Subcutaneous adipose tissue (tissue), 4 donors: ENCODE data around the gene TMEM140. TPM values are rescaled to one million over a fixed set of nuclear protein-coding genes. Genes with fewer than 3 reads are reported as not detected.

Experiments used
- total RNA-seq, 4 donors: library from RNA; depleted of rRNA; stranded (reverse); fragments of >200 nt; gene quantifications; one replicate each; pipeline ENCODE4 v1.1.0, GENCODE V29; 2016
- TF ChIP-seq, protein P1 (sequence below): fragments of 450-650 bp; IDR thresholded peaks from one replicate; pipeline ENCODE4 v1.5.1; 2016; ENCODE audit warnings: low read depth, mild to moderate bottlenecking, control low read depth, antibody characterized with exemption, moderate library complexity

Gene TMEM140
- total RNA-seq, 4 donors from 2014 or later: 36.7 to 114 (median 67.4) TPM

- TF ChIP-seq, protein P1, sequence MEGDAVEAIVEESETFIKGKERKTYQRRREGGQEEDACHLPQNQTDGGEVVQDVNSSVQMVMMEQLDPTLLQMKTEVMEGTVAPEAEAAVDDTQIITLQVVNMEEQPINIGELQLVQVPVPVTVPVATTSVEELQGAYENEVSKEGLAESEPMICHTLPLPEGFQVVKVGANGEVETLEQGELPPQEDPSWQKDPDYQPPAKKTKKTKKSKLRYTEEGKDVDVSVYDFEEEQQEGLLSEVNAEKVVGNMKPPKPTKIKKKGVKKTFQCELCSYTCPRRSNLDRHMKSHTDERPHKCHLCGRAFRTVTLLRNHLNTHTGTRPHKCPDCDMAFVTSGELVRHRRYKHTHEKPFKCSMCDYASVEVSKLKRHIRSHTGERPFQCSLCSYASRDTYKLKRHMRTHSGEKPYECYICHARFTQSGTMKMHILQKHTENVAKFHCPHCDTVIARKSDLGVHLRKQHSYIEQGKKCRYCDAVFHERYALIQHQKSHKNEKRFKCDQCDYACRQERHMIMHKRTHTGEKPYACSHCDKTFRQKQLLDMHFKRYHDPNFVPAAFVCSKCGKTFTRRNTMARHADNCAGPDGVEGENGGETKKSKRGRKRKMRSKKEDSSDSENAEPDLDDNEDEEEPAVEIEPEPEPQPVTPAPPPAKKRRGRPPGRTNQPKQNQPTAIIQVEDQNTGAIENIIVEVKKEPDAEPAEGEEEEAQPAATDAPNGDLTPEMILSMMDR: no peak
These were observed 21.5 kb downstream of the TMEM140 start for GRCh38 chr7:135169141-135169963.

DNA sequence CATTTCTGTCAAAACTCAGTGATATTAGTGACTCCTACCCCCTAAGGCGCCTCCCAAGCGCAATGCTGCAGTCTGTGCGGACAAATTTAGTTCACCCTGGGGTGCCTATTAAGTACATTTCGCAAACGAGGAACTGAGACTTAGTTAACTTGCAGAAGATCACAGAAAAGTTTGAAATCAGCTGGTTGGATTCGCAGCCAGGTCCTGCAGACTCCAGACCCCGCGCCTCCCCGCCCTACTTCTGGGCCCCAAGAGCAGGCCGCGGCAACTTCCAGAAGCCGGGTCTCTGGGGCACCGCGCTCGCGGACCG is 22.0 kb downstream of the TMEM140 start:
- TF ChIP-seq, protein P1: no peak

DNA sequence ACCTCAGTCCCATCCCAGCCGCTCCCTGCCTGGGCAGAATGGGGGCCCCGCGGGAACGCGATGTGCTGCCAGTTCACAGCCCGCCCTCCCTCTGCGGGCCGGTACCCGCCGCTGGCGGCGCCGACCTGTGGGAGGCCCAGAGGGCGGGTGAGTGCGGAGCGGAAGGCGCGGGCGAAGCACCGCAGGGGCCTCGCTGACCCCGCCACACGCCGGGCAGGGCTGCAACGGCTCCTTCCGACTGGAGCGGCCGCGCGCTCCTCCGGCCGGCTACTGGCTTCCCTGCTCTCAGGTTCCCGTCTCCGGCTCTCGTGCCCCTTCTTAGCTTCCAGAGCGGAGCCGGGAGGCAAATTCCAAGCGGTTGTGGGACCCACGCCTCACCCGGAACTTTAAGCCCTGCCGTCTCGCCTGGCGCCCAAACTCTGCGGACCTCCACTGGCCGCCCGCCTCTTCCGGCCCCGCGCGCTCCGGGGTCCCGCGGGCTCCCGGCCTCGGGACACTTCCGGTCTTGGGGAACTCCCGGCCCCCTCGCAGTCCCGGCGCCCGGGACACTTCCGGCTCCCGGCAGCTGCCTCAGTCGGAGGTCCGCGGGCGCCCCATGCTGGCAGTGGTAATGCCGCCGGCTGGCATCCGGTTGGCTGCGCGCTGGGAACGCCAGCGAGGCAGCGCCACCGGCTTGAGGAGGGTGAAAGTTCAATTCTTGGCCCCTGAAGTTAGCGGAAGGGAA is 22.6 kb downstream of the TMEM140 start, which contains the start of gene CYREN:
Gene CYREN (minus strand): TSS at position 434 of the 724 bp plus-strand sequence. CDS start 1,785 bp downstream, outside the sequence.
- TF ChIP-seq, protein P1: no peak

DNA sequence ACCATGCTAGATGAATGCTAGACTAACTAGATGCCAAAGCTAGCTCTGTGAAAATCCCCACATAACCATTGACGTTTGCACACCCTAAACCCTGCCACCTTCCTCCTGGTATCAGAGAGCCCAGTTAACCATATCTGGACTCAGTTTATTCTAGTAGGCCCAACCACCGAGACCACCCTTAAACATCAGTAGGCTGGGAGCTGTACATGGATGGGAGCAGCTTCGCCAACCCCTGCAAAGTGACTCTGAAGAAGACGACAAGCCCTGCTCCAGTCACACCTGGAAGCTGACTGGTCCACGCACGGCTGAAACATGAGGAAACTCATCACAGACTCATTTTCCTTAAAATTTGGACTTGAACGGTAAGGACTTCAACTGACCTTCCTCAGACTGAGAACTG is 27.1 kb downstream of the TMEM140 start:
- TF ChIP-seq, protein P1: no peak

GRCh38 chr7:135175931-135176330 is 28.1 kb downstream of the TMEM140 start:
- TF ChIP-seq, protein P1: no peak

GRCh38 chr7:135177028-135177696 is 29.3 kb downstream of the TMEM140 start:
- TF ChIP-seq, protein P1: no peak

DNA sequence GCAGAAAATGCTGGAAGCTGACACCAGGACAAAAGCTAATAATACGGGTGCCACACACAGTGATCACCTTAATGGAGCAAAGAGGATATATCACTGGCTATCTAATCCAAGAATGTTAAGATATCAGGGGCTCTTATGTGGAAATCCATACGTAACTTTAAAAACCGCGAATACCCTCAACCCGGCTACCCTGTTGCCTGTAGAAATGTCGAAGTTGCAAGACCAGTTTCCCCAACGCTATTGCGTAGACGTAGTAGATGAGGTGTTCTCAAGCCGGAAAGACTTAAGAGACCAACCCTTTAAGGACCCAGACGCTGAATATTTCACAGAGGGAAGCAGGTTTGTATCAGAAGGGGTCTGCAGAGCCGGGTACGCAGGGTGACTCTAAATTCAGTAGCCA is 30.5 kb downstream of the TMEM140 start:
- TF ChIP-seq, protein P1: no peak
